ENCODE measurements around the gene CIZ1.

The CIZ1 gene

GRCh38 chr9:128214571-128215490 is 23.5 kb upstream of the CIZ1 start:
- no peak for DNase-seq (ENCODE audit: low spot score)

GRCh38 chr9:128213746-128214497 is 22.6 kb upstream of the CIZ1 start:
- no peak for DNase-seq (ENCODE audit: low spot score)

DNA sequence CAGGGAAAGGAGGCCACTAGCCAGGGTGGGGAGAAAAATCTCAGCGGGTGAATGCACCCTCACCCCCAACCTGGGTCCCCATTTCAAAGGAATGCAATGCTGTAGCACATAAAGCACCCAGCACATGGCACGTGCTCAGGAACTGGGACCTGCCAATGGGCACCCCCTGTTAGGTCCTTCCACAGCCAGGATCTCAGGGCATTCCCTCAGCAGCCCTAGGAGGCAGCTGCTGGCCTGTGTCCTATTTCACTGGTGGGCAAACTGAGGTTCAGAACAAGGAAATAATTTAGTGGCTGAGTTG is 20.6 kb upstream of the CIZ1 start:
- DNase-seq (ENCODE audit: low spot score), result no peak

DNA sequence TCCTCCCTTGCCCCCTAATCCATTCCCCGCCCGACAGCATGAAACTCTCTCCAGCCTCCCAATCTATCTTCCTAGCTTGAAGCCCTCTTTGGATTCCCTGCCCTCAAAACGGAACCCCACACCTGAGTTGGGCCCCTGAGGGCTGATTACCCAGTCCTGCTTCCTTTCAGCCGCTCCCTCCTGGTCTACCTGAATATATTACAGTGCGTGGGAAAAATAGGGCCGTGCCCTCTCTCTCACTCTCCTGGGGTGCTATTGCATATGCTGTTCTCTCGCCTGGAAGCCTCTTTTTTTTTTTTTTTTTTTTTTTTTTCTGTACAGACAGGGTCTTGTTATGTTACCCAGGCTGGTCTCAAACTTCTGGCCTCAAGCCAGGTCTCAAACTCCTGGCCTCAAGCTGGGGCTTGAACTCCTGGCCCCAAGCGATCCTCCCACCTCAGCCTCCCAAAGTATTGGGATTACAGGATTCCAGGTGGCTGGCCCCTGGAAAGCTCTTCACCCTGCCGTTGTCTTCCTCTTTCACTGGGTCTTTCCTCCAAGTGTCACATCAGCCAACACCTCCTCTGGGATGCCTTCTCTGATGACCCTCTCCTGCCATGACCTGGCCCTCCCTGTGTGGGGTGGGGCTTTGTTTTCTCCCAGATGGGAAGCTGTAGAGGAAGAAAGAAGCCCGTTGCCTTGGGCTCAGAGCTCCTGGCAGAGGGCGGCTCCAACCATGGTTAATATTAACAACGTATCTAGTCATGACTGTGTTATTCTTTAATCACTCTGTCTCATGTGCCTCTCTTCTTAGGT is 20.0 kb upstream of the CIZ1 start:
- DNase-seq (ENCODE audit: low spot score), result no peak

DNA sequence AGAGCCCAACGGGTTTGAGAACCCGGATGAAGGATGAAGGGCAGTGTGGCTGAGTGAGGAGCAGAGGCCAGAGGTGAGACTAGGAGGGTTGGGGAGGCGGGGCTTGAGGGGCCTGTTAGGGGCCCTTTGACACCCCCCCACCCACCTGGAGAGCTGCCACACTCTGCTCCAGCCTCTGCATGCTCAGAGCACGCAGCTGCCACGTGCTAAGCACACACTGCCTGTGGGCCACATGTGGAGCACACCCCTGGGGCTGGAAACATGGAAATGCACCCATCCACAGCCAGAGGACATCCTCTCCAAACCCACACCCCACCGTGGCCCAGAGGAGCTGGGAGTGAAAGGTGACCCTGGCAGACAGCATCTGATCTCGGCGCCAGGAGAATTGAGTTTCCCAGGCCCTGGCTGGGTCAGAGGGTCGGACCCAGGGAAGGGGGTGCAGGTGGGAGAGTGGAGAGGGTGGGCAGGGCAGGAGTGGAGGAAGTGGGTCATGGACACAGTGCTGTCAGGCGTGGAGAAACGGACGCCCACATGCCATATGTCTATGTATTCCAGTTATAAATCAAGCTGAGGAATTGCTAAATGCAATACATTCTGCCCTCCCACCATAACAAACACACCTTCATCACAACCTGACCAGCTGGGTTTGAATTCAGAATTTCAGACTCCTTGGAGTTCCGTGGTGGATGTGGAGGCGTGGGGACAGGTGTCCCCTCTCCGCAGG is 17.7 kb upstream of the CIZ1 start:
- no peak for DNase-seq (ENCODE audit: low spot score)

- no peak for DNase-seq (ENCODE audit: low spot score)
Measured at GRCh38 chr9:128208386-128208785, 17.0 kb upstream of the CIZ1 start.

DNA sequence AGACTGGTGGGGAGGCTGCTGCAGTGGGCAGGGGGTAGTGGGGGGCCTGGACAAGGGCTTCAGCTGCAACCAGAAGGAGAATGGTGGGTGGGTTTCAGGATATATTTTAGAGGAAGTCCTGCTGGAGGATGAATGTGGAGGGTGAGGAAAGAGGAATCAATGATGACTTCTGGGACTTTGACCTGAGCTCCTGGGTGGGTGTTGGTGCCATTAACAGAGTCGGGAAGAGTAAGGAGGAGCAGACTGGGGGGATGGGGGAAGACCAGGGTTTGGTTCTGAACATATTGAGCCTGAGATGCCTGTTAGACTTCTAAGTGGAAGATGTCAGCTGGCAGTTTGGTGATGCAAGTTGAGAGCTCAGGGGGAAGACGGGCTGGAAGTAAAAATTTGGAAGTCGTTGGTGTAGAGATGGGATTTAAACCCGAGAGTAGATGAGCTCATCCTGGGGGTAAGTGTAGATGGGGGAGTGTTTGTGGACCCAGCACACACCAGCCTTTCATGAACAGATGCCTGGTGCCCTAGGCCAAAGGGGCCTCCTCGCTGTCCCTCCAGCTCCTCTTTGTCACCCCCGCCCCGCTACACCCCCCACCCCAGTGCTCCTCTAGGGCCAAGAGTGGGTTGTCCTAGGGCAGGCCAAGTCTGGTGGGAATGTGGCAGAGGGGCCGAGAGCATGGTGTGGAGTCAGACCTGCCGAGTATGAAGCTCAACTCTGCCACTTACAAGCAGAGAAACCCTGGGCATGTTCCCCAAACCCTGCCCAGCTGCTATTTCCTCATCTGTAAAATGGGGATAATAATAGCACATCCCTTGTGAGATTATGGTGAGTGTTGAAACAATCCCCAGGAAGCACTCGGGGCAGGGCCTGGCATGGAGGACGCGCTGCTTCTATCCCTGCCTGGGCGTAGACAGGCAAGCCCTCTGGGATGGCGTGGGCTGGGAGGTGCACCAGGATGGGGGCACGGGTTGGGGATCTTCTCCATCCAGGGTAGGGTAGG is 15.8 kb upstream of the CIZ1 start:
- DNase-seq (ENCODE audit: low spot score), result no peak

DNA sequence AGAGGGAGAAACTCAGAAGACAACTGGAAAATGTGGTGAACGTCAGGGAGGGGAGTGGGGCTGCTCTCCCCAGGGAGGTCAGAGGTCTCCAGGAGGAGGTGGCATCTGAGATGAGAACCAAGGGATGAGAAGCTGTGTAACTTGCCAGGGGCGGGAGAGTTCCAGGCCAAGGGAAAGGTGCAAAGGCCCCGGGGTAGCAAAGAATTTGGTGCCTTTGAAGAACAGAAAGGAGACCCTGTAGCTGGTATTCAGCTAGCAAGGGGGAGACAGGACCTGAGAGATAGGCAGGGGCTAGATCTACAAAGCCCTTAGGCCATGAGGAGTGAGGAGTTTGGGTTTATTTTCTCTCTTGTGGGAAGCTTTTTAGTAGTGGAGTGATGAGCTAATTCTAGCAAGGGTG is 15.1 kb upstream of the CIZ1 start:
- DNase-seq (ENCODE audit: low spot score), result no peak

- no peak for DNase-seq (ENCODE audit: low spot score)
Measured at GRCh38 chr9:128205296-128205944, 14.0 kb upstream of the CIZ1 start.

- DNase-seq (ENCODE audit: low spot score), result no peak
Measured at GRCh38 chr9:128204858-128205257, 13.5 kb upstream of the CIZ1 start.

- DNase-seq (ENCODE audit: low spot score), result peak; percentile 76
Measured at GRCh38 chr9:128203707-128204551, 12.6 kb upstream of the CIZ1 start.

DNA sequence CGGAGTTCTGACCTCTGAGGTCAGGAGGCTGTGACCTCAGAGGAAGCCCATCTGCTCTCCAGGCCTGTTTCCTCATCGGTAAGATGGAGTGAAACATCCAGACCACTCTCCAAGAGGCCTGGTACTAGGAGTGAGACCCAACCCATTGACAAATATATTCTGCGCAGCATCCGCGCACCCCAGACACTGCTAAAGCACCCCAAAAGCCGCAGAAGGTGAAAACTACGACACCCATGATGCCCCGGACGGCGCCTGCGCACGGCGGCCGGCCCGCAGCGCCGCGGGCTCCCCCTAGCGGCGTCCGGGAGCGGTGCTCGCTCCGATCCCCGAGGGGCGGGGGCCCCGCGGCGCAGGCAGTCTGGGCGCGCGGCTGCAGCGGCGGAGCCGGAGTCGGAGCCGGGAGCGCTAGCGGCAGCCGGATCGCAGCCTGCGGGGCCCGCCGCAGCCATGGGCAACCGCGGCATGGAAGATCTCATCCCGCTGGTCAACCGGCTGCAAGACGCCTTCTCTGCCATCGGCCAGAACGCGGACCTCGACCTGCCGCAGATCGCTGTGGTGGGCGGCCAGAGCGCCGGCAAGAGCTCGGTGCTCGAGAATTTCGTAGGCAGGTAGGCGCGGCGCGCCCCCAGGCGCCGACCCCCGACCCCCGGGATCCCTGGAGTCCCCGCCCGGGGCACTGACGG is 11.8 kb upstream of the CIZ1 start, which contains the start of gene DNM1:
Gene DNM1, plus strand, starts transcription at position 356 of the 683 bp plus-strand sequence. Its CDS starts 92 bp downstream, at position 448.
- DNase-seq (ENCODE audit: low spot score), result peak; percentile 95

GRCh38 chr9:128202648-128203023 is 11.3 kb upstream of the CIZ1 start:
- no peak for DNase-seq (ENCODE audit: low spot score)

DNA sequence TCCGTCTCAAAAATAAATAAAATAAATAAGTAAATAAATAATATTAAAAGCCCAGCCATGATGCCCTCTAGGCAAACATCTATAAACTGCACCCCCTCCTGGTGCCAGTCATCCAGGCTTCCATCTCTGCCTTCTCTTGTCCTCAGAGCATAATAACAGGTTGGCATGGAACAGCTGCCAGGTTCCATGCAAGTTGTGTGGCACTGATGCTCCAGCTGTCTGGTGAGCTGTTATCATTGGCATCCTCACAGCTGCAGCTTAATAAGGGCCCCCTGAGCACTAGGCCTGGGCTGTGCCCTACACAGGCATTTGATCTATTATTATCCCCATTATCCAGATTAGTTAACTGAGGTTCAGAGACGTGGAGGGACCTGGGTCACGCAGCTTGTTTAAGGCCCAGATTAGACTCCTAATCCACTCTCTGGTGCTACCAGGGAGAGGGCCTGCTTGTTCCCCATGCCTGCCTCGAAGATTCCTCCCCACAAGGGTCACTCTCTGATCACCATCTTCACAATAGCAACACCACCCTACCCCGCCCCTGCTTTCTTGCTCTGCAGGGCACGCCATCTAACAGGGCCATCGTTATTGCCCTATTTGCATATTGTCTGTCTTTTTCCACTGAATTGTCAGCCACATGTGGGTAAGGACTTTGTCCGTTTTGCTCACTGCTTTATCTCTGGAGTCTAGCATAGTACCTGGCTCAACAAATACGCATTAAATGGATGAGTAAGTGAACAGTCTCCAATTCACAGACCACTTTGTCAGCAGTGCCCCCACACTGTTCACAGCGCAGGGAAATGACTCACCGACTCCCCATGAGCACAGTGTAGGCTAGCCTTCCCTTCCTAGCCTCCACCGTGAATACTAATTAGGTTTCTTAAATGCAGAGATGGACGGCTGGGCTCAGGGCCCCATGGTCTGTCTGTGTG is 10.3 kb upstream of the CIZ1 start:
- DNase-seq (ENCODE audit: low spot score), result no peak

DNA sequence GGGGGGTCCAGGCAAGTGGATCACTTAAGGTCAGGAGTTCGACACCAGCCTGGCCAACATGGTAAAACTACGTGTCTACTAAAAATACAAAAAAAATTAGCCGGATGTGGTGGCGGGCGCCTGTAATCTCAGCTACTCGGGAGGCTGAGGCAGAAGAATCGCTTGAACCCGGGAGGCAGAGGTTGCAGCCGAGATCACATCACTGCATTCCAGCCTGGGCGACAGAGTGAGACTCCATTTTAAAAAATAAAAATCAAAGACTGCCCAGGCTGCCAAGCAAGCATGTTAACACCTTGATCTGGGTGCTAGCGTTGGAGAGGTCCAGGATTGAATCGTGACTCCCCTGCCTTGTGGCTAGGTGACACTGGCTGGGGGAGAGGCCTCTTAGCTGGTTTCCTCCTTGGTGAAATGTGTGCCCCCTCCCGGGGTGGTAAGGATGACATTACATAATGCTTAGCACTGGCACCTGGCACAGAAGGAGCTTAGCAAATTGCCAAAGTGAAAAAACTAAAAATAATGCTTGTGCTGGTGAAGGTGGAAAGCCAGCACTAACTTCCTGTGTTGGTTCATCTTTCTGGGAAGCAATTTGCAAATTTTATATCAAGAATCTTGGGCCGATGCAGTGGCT is 2.2 kb upstream of the CIZ1 start:
- DNase-seq (ENCODE audit: low spot score), result no peak

DNA sequence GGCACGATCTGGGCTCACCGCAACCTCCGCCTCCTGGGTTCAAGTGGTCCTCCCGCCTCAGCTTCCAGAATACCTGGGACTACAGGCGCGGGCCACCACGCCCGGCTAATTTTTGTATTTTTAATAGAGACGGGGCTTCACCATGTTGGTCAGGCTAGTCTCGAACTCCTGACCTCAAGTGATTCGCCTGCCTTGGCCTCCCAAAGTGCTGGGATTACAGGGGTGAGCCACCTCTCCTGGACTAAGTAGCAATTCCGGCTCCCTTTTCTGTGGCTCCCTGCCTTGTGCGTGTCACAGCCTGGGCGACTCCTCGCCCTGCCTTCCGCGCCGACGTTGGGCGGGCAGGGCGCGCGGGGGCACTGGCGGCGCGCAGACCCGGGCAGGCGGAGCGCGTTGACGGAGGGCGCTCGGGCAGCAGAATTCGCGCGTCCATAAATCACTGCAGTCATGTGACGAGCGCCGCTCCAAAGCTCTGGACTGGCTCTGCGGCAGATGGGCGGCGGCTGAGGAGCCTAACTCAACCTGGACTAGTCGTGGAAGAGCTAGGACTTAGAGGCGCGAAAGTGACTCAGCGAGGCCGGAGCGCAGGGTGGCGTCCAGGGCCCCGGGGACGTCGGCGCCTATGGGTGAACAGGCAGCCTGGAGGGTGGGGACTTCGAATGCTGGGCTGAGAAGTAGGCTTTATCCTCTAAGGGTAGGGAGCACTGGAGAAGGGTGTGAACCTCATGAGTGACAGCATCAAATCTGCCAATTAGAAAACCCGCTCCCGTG is 1.4 kb upstream of the CIZ1 start:
- DNase-seq (ENCODE audit: low spot score), result no peak
